Loucy (cell line): ENCODE measurements around the gene SDK2.

Experiments
- H2AFZ ChIP-seq: fragments of 200-600 bp; sonication (generic); 2 replicates; pipeline ENCODE4 v1.6.0; 2016; ENCODE audit warnings: antibody characterized with exemption, mild to moderate bottlenecking, low read length, moderate library complexity
- H3F3A ChIP-seq: fragments of 200-600 bp; 2 replicates; pipeline ENCODE4 v1.6.0; 2016; ENCODE audit warnings: antibody characterized with exemption, low read depth, mild to moderate bottlenecking
- H3K27me3 ChIP-seq: fragments of 200-600 bp; sonication (generic); 2 replicates; pipeline ENCODE4 v1.6.1; 2014; ENCODE audit warnings: low read length, mild to moderate bottlenecking; ENCODE audit not compliant: insufficient read depth, poor library complexity, severe bottlenecking
- H3K36me3 ChIP-seq: fragments of 200-600 bp; sonication (generic); 2 replicates; pipeline ENCODE4 v1.6.1; 2016; ENCODE audit warnings: low read length; ENCODE audit not compliant: insufficient read depth
- H3K4me1 ChIP-seq: fragments of 200-600 bp; sonication (generic); 2 replicates; pipeline ENCODE4 v1.5.1; 2014; ENCODE audit warnings: low read length, mild to moderate bottlenecking; ENCODE audit not compliant: insufficient read depth, poor library complexity, severe bottlenecking
- H3K4me2 ChIP-seq: fragments of 200-600 bp; sonication (generic); 2 replicates; pipeline ENCODE4 v1.6.0; 2014; ENCODE audit warnings: antibody characterized with exemption, low read length, low read depth, mild to moderate bottlenecking; ENCODE audit not compliant: poor library complexity, severe bottlenecking
- H3K4me3 ChIP-seq: fragments of 200-600 bp; sonication (generic); 2 replicates; pipeline ENCODE4 v1.5.1; 2014; ENCODE audit warnings: low read length, mild to moderate bottlenecking, mixed read lengths; ENCODE audit not compliant: poor library complexity, severe bottlenecking
- H3K79me2 ChIP-seq: fragments of 200-600 bp; sonication (generic); 2 replicates; pipeline ENCODE4 v1.6.1; 2014; ENCODE audit warnings: low read length; ENCODE audit not compliant: insufficient read depth
- H3K9ac ChIP-seq: fragments of 200-600 bp; sonication (generic); 2 replicates; pipeline ENCODE4 v1.6.0; 2014; ENCODE audit warnings: mild to moderate bottlenecking, low read depth, low read length, moderate library complexity; ENCODE audit not compliant: poor library complexity, severe bottlenecking
- H3K9me2 ChIP-seq: fragments of 200-600 bp; sonication (generic); replicated peaks from 2 replicates; pipeline ENCODE4 v1.6.1; 2016; ENCODE audit warnings: low read depth, low read length, mixed read lengths
- H3K9me3 ChIP-seq: fragments of 200-600 bp; sonication (generic); 2 replicates; pipeline ENCODE4 v1.6.1; 2014; ENCODE audit warnings: mild to moderate bottlenecking, antibody characterized with exemption, low read length, low read depth; ENCODE audit not compliant: insufficient read depth
- H4K20me1 ChIP-seq: fragments of 200-600 bp; sonication (generic); 2 replicates; pipeline ENCODE4 v1.6.0; 2014; ENCODE audit warnings: antibody characterized with exemption, low read length, mild to moderate bottlenecking; ENCODE audit not compliant: insufficient read depth, poor library complexity, severe bottlenecking
- EZH2phosphoT487 ChIP-seq: fragments of 200-600 bp; IDR thresholded peaks from 2 replicates; pipeline ENCODE4 v1.6.1; 2018; ENCODE audit warnings: antibody characterized with exemption, mild to moderate bottlenecking, moderate library complexity, borderline replicate concordance
- TF ChIP-seq, protein P1 (sequence below): fragments of 200-600 bp; sonication (generic); conservative IDR thresholded peaks from 2 replicates; pipeline ENCODE4 v1.5.1; 2014; ENCODE audit warnings: mild to moderate bottlenecking, antibody characterized with exemption, low read length

SDK2 gene

DNA sequence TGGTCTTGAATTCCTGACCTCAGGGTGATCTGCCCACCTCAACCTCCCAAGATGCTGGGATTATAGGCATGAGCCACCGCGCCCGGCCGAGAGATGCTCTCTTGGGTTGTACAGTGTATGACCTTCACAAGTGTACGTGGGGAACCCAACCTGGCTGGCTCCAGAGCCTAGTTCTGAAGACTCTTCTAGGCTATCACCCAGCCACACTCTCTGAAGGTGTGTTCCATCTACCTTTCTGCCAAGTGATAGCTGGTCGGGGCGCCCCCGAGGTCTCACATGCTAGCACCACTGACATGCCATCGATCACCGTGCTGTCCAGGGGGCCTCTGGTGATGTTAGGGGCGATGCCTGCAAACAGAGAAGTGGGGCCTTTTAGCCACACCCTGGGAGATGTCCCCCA, 210.7 kb downstream of the SDK2 start:
- Histone ChIP-seq H3K9me2 (no peaks in the 10 kb centered on the region), H3K9me3 (no peaks in the 10 kb centered on the region), H2AFZ (no peak overlapping the region), H3K79me2 (no peaks in the 10 kb centered on the region), H3K9ac (no peak overlapping the region), H3K4me3 (no peak overlapping the region), H4K20me1 (no peaks in the 10 kb centered on the region), H3K27me3 (no peaks in the 10 kb centered on the region), H3F3A (no peaks in the 10 kb centered on the region), H3K36me3 (no peaks in the 10 kb centered on the region; the same call in 1 of the 2 replicates), H3K4me2 (no peak overlapping the region), H3K4me1 (peaks cover 14% of the 10 kb centered on the region)
- TF ChIP-seq EZH2phosphoT487: no peak
- TF ChIP-seq, protein P1, sequence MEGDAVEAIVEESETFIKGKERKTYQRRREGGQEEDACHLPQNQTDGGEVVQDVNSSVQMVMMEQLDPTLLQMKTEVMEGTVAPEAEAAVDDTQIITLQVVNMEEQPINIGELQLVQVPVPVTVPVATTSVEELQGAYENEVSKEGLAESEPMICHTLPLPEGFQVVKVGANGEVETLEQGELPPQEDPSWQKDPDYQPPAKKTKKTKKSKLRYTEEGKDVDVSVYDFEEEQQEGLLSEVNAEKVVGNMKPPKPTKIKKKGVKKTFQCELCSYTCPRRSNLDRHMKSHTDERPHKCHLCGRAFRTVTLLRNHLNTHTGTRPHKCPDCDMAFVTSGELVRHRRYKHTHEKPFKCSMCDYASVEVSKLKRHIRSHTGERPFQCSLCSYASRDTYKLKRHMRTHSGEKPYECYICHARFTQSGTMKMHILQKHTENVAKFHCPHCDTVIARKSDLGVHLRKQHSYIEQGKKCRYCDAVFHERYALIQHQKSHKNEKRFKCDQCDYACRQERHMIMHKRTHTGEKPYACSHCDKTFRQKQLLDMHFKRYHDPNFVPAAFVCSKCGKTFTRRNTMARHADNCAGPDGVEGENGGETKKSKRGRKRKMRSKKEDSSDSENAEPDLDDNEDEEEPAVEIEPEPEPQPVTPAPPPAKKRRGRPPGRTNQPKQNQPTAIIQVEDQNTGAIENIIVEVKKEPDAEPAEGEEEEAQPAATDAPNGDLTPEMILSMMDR: no peak

DNA sequence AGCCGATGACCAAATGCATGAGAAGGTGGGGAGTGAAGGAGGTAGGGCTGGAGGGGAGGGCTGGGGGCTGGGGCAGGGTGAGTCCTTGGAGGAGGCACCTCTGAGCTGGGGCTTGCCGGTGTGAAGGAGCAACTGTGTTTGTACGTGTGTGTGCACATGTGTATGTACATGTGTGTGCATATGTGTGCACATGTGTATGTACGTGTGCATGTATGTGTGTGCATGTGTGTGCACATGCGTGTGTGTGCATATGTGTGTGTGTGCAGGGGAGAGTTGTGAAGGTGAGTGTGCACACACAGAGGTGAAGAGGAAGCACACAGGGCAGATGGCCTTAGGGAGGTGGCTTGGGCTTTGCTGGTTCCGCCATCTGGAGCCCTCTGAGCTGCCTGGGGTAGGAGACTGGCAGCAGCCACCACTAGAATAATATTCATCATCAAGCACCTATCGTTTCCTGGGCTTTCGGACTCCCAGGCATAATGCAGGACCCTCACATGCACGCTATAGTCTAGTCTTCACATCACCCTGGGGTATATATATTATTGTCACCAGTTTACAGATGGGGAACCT, 211.5 kb downstream of the SDK2 start:
- H2AFZ ChIP-seq: no peak overlapping the region
- no peaks in the 10 kb centered on the region for H4K20me1 ChIP-seq
- no peak overlapping the region for H3K9ac ChIP-seq
- H3F3A ChIP-seq: no peaks in the 10 kb centered on the region
- no peak overlapping the region for H3K4me3 ChIP-seq
- no peak overlapping the region for H3K4me2 ChIP-seq
- no peaks in the 10 kb centered on the region for H3K9me3 ChIP-seq
- H3K9me2 ChIP-seq: no peaks in the 10 kb centered on the region
- H3K79me2 ChIP-seq: no peaks in the 10 kb centered on the region
- peaks cover 14% of the 10 kb centered on the region for H3K4me1 ChIP-seq
- no peaks in the 10 kb centered on the region for H3K27me3 ChIP-seq
- H3K36me3 ChIP-seq: no peaks in the 10 kb centered on the region; the same call in 1 of the 2 replicates
- TF ChIP-seq EZH2phosphoT487: no peak
- TF ChIP-seq, protein P1: no peak

DNA sequence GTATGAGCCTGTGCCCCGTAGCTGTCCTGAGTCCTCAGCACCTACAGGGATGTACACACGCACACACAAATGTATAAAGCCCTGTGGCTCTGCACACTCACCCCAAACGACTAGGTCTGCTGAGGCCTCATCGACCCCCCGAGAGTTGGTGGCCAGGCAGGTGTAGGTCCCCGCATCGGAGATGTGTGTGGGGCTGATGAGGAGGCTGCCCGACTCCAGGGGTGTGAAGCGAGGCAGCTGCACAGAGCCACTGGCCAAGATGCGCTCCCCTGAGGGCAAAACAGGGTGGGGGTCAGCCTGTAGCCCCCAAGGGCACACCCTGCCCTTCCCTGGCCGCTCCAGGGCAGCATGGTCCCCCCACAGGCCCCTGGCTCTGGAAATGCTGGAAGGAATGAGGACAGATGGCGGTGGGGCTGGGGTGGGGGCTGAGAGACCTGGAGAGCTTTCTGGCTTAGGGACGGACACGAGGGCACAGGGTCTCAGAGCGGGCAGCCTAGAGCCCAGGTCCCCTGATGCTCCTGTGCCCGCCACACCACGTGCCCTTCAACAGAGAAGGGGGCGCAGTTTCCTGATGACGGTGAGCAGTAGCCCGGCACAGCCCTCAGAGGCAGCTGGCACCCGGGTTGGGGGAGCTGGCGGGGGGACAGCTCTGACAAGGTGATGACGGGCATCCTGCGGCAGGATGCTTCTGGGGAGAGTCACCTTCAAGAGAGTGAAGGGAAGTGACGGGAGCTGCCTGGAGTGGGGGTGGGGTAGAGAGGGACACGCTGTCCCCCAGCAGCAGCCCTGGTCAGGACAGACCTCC, 212.6 kb downstream of the SDK2 start:
- no peaks in the 10 kb centered on the region; the same call in 1 of the 2 replicates for H3K36me3 ChIP-seq
- no peaks in the 10 kb centered on the region for H3K79me2 ChIP-seq
- H3K9ac ChIP-seq: no peak overlapping the region
- no peak overlapping the region for H3K4me2 ChIP-seq
- no peak overlapping the region for H2AFZ ChIP-seq
- no peaks in the 10 kb centered on the region for H3F3A ChIP-seq
- H4K20me1 ChIP-seq: no peaks in the 10 kb centered on the region
- no peaks in the 10 kb centered on the region for H3K27me3 ChIP-seq
- no peak overlapping the region for H3K4me3 ChIP-seq
- no peaks in the 10 kb centered on the region for H3K9me3 ChIP-seq
- H3K4me1 ChIP-seq: peaks cover 14% of the 10 kb centered on the region
- no peaks in the 10 kb centered on the region for H3K9me2 ChIP-seq
- TF ChIP-seq, protein P1: no peak
- TF ChIP-seq EZH2phosphoT487: no peak
